Measurements from ENCODE around the gene TCP1.
"Not testable (repeated sequence)": the region's sequence is repeated elsewhere in the genome, so short reads cannot be mapped to it uniquely, and the experiment has no call there.

TCP1 gene

DNA sequence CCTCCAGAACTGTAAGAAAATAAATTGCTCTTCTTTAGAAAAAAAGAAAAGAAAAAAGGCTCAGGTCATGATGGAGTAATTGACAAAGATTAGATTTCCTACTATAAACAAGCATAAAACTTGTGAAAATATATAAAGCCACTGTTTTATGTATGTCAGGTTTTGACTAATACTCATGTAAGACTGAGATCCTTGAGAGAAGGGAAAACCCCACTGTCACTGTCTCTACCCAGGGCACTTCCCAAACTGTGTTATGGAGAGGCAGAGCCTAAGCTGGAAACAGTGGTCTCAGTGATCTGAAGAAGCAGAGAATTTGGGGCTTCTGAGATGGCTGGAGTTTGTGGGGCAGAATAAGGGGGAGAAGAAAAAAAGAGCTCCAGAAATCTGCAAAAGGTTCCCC is 19.9 kb downstream of the TCP1 start:
- DNase-seq = no peak

- DNase-seq = no peak
These were observed 22.5 kb downstream of the TCP1 start for GRCh38 chr6:159766906-159767305.

GRCh38 chr6:159762681-159763293 is 26.6 kb downstream of the TCP1 start:
- peak; percentile 56 to 62 for DNase-seq

- DNase-seq = peak; percentile 94
These were observed 27.3 kb downstream of the TCP1 start, which contains the start of gene ACAT2 for GRCh38 chr6:159761873-159762680. ACAT2 (plus strand) TSS chr6:159762045; CDS start chr6:159762088, 43 bp downstream.

GRCh38 chr6:159761129-159761872 is 28.1 kb downstream of the TCP1 start:
- no peak for DNase-seq

DNA sequence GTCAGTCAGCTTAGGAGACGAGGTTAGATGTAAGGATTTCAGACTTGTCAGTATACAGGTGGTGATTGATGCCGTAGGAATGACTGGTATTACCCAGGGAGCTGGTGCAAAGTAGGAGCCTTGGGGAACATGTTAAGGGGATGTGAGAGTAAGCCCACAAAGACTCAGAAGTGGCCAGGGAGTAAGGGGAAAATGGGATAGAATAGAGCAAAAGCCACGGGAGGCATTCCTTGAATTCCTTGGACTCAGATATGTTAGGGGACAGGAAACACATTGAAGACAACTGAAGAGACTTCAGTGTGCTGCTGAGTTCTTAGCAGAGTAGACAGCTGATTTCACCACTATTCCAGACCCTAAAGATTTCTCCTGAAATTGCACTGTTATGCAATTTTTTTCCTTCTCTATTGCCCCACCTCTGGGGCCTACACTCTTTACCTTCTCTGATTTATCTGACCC is 28.8 kb downstream of the TCP1 start:
- DNase-seq = no peak

- DNase-seq = no peak
These were observed 29.8 kb downstream of the TCP1 start for GRCh38 chr6:159759645-159760044.

DNA sequence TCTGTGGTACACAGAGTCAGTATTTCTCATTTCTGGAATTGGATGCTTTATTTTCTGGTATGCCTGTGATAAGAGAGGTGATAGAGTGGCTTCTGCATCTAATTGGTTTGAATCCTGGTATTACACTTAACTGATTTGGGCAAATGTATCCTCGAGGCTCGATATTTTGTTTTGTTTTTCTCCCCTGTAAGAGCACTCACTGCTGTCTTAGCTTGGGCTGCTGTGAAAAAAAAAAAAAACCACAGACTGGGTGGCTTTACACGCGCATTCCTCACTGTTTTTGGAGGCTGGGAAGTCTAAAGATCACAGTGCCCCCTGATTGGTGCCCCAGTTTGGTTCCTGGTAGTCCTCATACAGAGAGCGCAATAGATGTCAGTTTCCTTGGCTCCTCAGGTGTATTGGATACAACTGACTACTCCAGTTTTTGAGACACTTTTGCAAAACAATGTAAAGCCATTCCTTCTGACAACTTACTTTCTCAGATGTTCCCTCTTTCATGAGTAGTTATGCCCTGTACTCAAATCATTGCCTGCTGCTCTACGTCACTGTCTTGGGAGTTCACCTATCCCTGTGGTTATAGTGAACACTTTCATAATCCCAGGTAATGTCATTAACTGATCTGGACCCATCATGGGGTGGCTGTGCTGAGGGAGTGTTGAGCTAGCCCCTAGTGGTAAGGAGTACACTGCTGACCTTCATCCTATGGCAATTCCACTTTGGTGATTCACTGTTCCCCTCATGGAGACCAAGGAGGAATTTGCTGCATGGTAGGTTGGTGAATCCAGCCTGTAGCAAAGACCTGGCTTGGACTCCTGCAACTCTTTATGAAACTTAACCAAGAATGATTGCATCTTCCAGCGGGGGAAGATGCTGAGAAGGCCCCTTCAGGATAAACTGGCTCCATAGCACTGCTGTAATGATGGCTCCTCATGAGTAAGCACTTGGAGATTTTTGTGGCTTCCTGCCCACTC is 31.1 kb downstream of the TCP1 start:
- no peak for DNase-seq

GRCh38 chr6:159756508-159756907 is 32.9 kb downstream of the TCP1 start:
- DNase-seq = no peak

DNA sequence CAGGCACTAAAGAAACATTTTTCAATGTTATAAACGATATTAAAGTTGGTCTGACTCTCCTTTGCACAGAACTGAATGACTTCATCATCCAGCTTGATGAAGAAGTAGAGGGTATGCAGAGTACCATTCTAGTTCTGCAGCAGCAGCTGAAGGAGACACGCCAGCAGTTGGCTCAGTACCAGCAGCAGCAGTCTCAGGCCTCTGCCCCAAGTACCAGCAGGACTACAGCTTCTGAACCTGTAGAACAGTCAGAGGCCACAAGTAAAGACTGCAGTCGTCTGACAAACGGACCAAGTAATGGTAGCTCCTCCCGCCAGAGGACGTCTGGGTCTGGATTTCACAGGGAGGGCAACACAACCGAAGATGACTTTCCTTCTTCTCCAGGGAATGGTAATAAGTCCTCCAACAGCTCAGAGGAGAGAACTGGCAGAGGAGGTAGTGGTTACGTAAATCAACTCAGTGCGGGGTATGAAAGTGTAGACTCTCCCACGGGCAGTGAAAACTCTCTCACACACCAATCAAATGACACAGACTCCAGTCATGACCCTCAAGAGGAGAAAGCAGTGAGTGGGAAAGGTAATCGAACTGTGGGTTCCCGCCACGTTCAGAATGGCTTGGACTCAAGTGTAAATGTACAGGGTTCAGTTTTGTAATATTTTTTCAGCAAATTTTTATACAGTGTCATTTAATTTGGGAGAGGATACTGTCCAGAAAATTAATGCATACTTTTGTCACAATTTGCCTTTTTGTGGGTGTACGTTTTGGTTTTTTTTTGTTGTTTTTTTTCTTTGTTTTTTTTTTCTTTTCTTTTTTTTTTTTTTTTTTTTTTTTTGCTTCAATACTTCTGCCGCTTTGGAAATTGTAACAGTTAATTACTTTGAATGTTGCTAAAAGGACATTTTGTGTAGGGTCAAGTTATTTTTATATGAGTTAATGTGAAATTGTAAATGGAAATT is 34.2 kb downstream of the TCP1 start:
- no peak for DNase-seq

GRCh38 chr6:159754401-159754800 is 35.0 kb downstream of the TCP1 start:
- no peak for DNase-seq

DNA sequence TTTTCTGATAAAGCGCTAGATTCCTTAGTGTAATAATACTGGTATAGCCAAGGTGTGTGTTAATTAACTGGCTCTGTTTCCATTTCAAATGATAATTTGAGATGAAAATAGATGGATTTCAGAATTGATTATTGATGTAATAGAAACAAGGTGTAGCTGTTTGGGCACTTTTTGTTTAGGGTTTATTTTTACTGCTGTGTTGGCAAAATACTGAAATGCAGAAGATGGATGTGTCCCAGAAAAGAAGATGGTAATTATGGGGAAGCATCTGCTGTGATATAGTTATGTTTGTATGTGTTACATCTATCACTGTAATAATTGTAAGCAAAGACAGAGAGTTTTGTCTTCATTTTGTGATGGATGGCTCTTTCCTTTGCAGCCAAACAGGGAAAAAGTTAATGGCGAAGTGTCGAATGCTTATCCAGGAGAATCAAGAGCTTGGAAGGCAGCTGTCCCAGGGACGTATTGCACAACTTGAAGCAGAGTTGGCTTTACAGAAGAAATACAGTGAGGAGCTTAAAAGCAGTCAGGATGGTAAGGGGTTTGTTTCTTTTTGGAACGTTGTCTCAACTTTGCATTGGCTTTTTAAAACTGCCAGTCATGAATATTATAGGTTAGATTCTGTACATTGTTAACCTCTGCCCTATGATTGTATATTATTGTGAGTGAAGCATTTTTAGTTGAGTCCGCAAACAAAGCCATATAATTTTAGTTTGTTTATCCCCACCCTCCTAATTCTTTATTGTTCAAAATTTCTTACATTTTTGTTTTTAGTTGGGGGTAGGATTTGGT is 36.1 kb downstream of the TCP1 start:
- DNase-seq = no peak

- no peak for DNase-seq
These were observed 38.0 kb downstream of the TCP1 start for GRCh38 chr6:159751448-159751847.

GRCh38 chr6:159748127-159748526 is 41.3 kb downstream of the TCP1 start:
- DNase-seq = not testable (repeated sequence)

GRCh38 chr6:159746759-159747158 is 42.6 kb downstream of the TCP1 start:
- DNase-seq = no peak

DNA sequence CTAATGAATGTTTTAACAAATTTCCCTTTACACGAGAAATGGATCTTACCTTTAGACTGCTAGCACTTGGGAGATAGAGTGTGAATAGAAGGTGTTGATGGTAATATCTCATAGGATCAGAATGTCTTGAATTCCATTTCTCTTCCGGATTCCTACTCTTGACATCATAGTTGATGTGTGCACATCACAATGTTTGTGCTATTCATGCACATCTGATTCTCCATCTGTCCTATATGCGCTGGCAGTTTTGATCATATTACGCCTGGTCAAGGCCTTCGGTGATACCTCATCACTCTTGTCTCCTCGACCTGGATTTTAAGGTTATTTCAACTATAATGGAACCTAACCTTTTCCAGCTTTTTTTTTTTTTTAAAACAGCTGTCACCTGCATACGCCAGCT is 44.3 kb downstream of the TCP1 start:
- no peak for DNase-seq

GRCh38 chr6:159742165-159742564 is 47.2 kb downstream of the TCP1 start:
- no peak for DNase-seq

DNA sequence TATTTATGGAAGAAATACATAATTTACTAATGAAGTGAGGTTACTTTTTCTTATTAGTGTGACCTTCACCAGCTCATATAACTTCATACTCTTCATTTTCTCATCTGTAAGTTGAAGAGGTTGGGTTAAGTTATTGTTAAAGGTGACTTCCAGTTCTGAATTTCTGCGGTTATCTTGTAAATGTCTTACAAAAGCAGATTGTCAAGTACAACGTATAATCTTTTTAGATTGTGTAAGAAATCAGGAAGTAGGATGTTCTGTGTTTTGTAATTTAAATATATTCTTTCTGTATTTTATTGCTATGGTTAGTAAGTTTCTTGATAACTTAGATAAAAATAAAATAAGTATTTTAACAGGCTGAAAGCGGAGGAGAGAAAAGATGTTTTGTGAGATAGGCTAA is 50.1 kb downstream of the TCP1 start:
- DNase-seq = no peak

DNA sequence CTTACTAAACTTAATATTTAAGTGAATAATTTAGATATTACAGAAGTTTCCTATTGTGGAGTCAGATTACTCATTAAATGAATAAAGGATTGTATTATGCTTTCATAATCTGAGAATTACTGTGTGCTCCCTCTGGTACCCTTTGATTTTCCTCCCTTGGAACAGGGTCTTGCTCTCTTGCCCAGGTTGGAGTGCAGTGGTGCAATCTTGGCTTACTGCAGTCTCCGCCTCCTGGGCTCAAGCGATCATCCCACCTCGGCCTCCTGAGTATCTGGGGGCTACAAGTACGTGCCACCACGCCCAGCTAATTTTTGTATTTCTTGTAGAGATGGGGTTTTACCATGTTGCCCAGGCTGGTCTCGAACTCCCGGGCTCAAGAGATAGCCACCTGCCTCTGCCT is 52.5 kb downstream of the TCP1 start:
- no peak for DNase-seq

- not testable (repeated sequence) for DNase-seq
These were observed 56.0 kb downstream of the TCP1 start for GRCh38 chr6:159733395-159733794.

Data from CD4-positive, alpha-beta T cell treated with Interleukin-1 beta for 1 hour (primary cell).